Thyroid gland (tissue), 4 donors: ENCODE results near the gene SEZ6L. TPM values are rescaled to one million over a fixed set of nuclear protein-coding genes. Genes with fewer than 3 reads are reported as not detected.

ENCODE experiments used
- DNase-seq, 2 donors: peaks; one replicate each; pipeline ENCODE4 v3.0.0-alpha.2; 2019
- H3K27ac ChIP-seq, 3 donors: fragments of 200-600 bp; sonication (generic); 1 replicate in 2 of 3; 2 replicates in 1 of 3; pipeline ENCODE4 v1.5.1; 2016 to 2019; ENCODE audit warnings: mild to moderate bottlenecking in 1 of 3, moderate library complexity in 1 of 3
- H3K27me3 ChIP-seq: fragments of 200-600 bp; sonication (generic); one replicate; pipeline ENCODE4 v1.5.1; 2019
- H3K36me3 ChIP-seq, 2 donors: fragments of 200-600 bp; sonication (generic); one replicate each; pipeline ENCODE4 v1.5.1; 2016 to 2019
- H3K4me1 ChIP-seq, 2 donors: fragments of 200-600 bp; sonication (generic); one replicate each; pipeline ENCODE4 v1.5.1; 2017 to 2019
- H3K4me3 ChIP-seq, 3 donors: fragments of 200-600 bp; sonication (generic); replicated peaks in 1 of 3; 1 replicate in 2 of 3; 2 replicates in 1 of 3; pipeline ENCODE4 v1.5.1; 2016; ENCODE audit warnings: mild to moderate bottlenecking in 1 of 3
- H3K9me3 ChIP-seq: fragments of 200-600 bp; sonication (generic); one replicate; pipeline ENCODE4 v1.5.1; 2017
- CTCF ChIP-seq, 6 experiments: fragments of 200-600 bp in 3 of 6; fragments of 450-650 bp in 3 of 6; sonication (generic) in 3 of 6; IDR thresholded peaks; one replicate each; pipeline ENCODE4 v1.5.1; 2016 to 2019; ENCODE audit warnings: antibody characterized with exemption in 6 of 6, mild to moderate bottlenecking in 2 of 6, inconsistent platforms in 1 of 6, moderate library complexity in 1 of 6
- POLR2A ChIP-seq, 2 donors: fragments of 450-650 bp; IDR thresholded peaks; one replicate each; pipeline ENCODE4 v1.6.1; 2017; ENCODE audit warnings: antibody characterized with exemption in 2 of 2, mild to moderate bottlenecking in 2 of 2, moderate library complexity in 1 of 2
- WGBS, 2 donors: methylation state at CpG; one replicate each; pipeline ENCODE4 v1.1.5; 2017; 5-methylcytosine and 5-hydroxymethylcytosine counted together
- intact Hi-C: fragments of 100-400 bp; cut with DNase I; formaldehyde crosslinking; loops from one replicate; pipeline ENCODE4 v1.15.1; 2023
- total RNA-seq, 4 donors: library from RNA; depleted of rRNA; stranded (reverse); fragments of >200 nt; gene quantifications; one replicate each; pipeline ENCODE4 v1.2.3, GENCODE V29; 2016

SEZ6L gene
- total RNA-seq, 4 donors from 2014 or later = 0.13 to 0.22 (median 0.17) TPM; not detected in 1

- TF ChIP-seq CTCF (IDR thresholded peaks at IDR 0.05) = no peak
- no peak for TF ChIP-seq POLR2A (IDR thresholded peaks at IDR 0.05)
- intact Hi-C loops = no loop called here
- no peaks in the 10 kb centered on the region for H3K27me3 ChIP-seq
Observed at GRCh38 chr22:26377170-26377830, 208.0 kb downstream of the SEZ6L start.

GRCh38 chr22:26380072-26380830 is 211.0 kb downstream of the SEZ6L start:
- Histone ChIP-seq H3K4me1 (no peaks in the 10 kb centered on the region), H3K4me3 (no peak overlapping the region), H3K9me3 (no peaks in the 10 kb centered on the region), H3K27me3 (no peaks in the 10 kb centered on the region), H3K27ac (no peak overlapping the region), H3K36me3 (no peaks in the 10 kb centered on the region)
- intact Hi-C loops = no loop called here
- TF ChIP-seq CTCF (IDR thresholded peaks at IDR 0.05) (no peak), POLR2A (IDR thresholded peaks at IDR 0.05) (no peak)
- WGBS, 2 donors = 70 to 80% methylated on average over 10 of the region's 10 CpGs
- DNase-seq = no peak

More at GRCh38 chr22:26377170-26377830, 208.0 kb downstream of the SEZ6L start:
- no peak overlapping the region for H3K4me3 ChIP-seq
- no peak for DNase-seq
- WGBS, 2 donors = 19 to 24% methylated on average over 15 of the region's 15 CpGs
- no peaks in the 10 kb centered on the region for H3K9me3 ChIP-seq
- no peak overlapping the region for H3K27ac ChIP-seq
- no peaks in the 10 kb centered on the region for H3K36me3 ChIP-seq
- no peaks in the 10 kb centered on the region for H3K4me1 ChIP-seq

- Histone ChIP-seq H3K36me3 (no peaks in the 10 kb centered on the region), H3K9me3 (no peaks in the 10 kb centered on the region), H3K4me1 (no peaks in the 10 kb centered on the region), H3K4me3 (no peak overlapping the region), H3K27ac (no peak overlapping the region), H3K27me3 (no peaks in the 10 kb centered on the region)
- DNase-seq = no peak
- WGBS, 2 donors = 66 to 68% methylated on average over 3 of the region's 3 CpGs
- intact Hi-C loops = no loop called here
- no peak for TF ChIP-seq POLR2A (IDR thresholded peaks at IDR 0.05)
- no peak for TF ChIP-seq CTCF (IDR thresholded peaks at IDR 0.05)
Observed at GRCh38 chr22:26382782-26383181, 213.5 kb downstream of the SEZ6L start.

DNA sequence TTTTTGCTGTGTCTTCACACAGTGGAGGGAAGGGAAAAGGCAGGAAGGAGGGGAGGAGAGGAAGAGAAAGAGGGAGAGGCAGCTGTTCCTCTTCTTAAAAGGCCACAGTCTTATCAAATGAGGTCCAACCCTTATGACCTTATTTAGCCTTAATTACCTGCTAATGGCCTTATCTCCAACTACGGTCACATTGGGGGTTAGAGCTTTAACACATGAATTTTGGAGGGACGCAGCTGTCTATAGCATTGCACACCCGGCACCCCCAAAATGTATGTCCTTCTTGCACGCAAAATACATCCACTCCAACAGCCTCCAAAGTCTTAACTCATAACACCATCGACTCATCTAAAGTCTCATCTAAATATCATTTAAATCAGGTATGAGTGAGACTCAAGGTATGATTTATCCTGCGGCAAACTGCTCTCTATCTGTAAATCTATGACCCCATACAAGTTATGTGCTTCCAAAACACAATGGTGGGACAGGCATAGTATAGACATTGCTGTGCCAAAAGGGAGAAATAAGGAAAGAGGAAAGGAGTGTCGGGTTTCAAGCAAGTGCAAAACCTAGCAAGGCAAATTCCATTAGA is 214.8 kb downstream of the SEZ6L start:
- WGBS, 2 donors = 76 to 86% methylated on average over 7 of the region's 7 CpGs
- Histone ChIP-seq H3K4me1 (no peaks in the 10 kb centered on the region), H3K27ac (no peak overlapping the region), H3K9me3 (no peaks in the 10 kb centered on the region), H3K36me3 (no peaks in the 10 kb centered on the region), H3K4me3 (no peak overlapping the region), H3K27me3 (no peaks in the 10 kb centered on the region)
- DNase-seq = no peak
- intact Hi-C loops = no loop called here
- TF ChIP-seq CTCF (IDR thresholded peaks at IDR 0.05) = no peak
- TF ChIP-seq POLR2A (IDR thresholded peaks at IDR 0.05) = no peak

GRCh38 chr22:26385164-26385563 is 215.9 kb downstream of the SEZ6L start:
- H3K9me3 ChIP-seq = no peaks in the 10 kb centered on the region
- TF ChIP-seq POLR2A (IDR thresholded peaks at IDR 0.05) (no peak), CTCF (IDR thresholded peaks at IDR 0.05) (no peak)
- no peaks in the 10 kb centered on the region for H3K4me1 ChIP-seq
- DNase-seq = no peak
- WGBS, 2 donors = 68 to 94% methylated on average over 1 of the region's 1 CpG
- H3K4me3 ChIP-seq = no peak overlapping the region
- H3K36me3 ChIP-seq = no peaks in the 10 kb centered on the region
- no peak overlapping the region for H3K27ac ChIP-seq
- no peaks in the 10 kb centered on the region for H3K27me3 ChIP-seq
- intact Hi-C loops = no loop called here
